Gastroesophageal sphincter (tissue), 4 donors: ENCODE data around the gene ST7. TPM values are rescaled to one million over a fixed set of nuclear protein-coding genes. Genes with fewer than 3 reads are reported as not detected.

Experiments
- ATAC-seq: fragments of 150-250 bp; one replicate; pipeline ENCODE4 v1.9.1; 2016; ENCODE audit warnings: mild to moderate bottlenecking, moderate library complexity
- H3K27ac ChIP-seq, 4 donors: fragments of 200-600 bp; sonication (generic) in 3 of 4; 1 replicate in 3 of 4; 2 replicates in 1 of 4; pipeline ENCODE4 v1.5.1; 2016 to 2019
- H3K27me3 ChIP-seq: fragments of 200-600 bp; sonication (generic); one replicate; pipeline ENCODE4 v1.5.1; 2019
- H3K36me3 ChIP-seq, 2 donors: fragments of 200-600 bp; sonication (generic); one replicate each; pipeline ENCODE4 v1.5.1; 2019; ENCODE audit warnings: control low read depth in 1 of 2
- H3K4me1 ChIP-seq, 3 donors: fragments of 200-600 bp; sonication (generic); 1 replicate in 2 of 3; 2 replicates in 1 of 3; pipeline ENCODE4 v1.5.1; 2016 to 2019; ENCODE audit warnings: control low read depth in 2 of 3
- H3K4me3 ChIP-seq, 2 donors: fragments of 200-600 bp; sonication (generic); one replicate each; pipeline ENCODE4 v1.5.1; 2019; ENCODE audit warnings: mild to moderate bottlenecking in 1 of 2, moderate library complexity in 1 of 2
- H3K9me3 ChIP-seq, 3 donors: fragments of 200-600 bp; sonication (generic); one replicate each; pipeline ENCODE4 v1.5.1; 2017 to 2019; ENCODE audit warnings: control low read depth in 2 of 3
- CTCF ChIP-seq, 4 experiments: fragments of 200-600 bp in 2 of 4; fragments of 450-650 bp in 2 of 4; sonication (generic) in 1 of 4; IDR thresholded peaks; one replicate each; pipeline ENCODE4 v1.5.1; 2017 to 2019; ENCODE audit warnings: antibody characterized with exemption in 4 of 4, mild to moderate bottlenecking in 2 of 4, moderate library complexity in 2 of 4
- EP300 ChIP-seq: sonication (generic); formaldehyde crosslinking; IDR thresholded peaks from one replicate; pipeline ENCODE4 v1.6.1; 2017; ENCODE audit warnings: antibody characterized with exemption, mild to moderate bottlenecking
- POLR2A ChIP-seq, 2 donors: fragments of 450-650 bp; IDR thresholded peaks; one replicate each; pipeline ENCODE4 v1.6.1; 2017; ENCODE audit warnings: antibody characterized with exemption in 2 of 2, mild to moderate bottlenecking in 2 of 2, moderate library complexity in 1 of 2
- POLR2AphosphoS5 ChIP-seq: sonication (generic); formaldehyde crosslinking; IDR thresholded peaks from one replicate; pipeline ENCODE4 v1.6.1; 2017; ENCODE audit warnings: antibody characterized with exemption
- WGBS, 2 donors: methylation state at CpG; one replicate each; pipeline ENCODE4 v1.1.5; 2018; ENCODE audit warnings: low coverage in 1 of 2; 5-methylcytosine and 5-hydroxymethylcytosine counted together
- total RNA-seq, 4 donors: library from RNA; depleted of rRNA; stranded (reverse); fragments of >200 nt; gene quantifications; one replicate each; pipeline ENCODE4 v1.1.0, GENCODE V29; 2016

The ST7 gene
- total RNA-seq, 4 donors from 2014 or later: 19.1 to 43.9 (median 24.2) TPM

- WGBS, 2 donors: 93 to 100% methylated on average over 2 of the region's 2 CpGs
These were observed 14.6 kb upstream of the ST7 start for GRCh38 chr7:116938678-116939077.

GRCh38 chr7:116940689-116941370 lies 12.5 kb upstream of the ST7 start:
- no peaks in the 10 kb centered on the region for H3K27me3 ChIP-seq
- H3K4me3 ChIP-seq: no peak overlapping the region
- no peaks in the 10 kb centered on the region for H3K9me3 ChIP-seq
- WGBS, 2 donors: 90% methylated on average over 6 to 7 of the region's 8 CpGs
- no peak overlapping the region for H3K27ac ChIP-seq
- ATAC-seq: no peak
- H3K4me1 ChIP-seq: peaks cover 0 to 6% (median 0%) of the 10 kb centered on the region in 3 donors
- no peaks in the 10 kb centered on the region for H3K36me3 ChIP-seq
- TF ChIP-seq POLR2AphosphoS5: no peak

More at GRCh38 chr7:116938678-116939077, 14.6 kb upstream of the ST7 start:
- H3K4me1 ChIP-seq: peaks cover 0 to 6% (median 0%) of the 10 kb centered on the region in 3 donors
- no peaks in the 10 kb centered on the region for H3K36me3 ChIP-seq
- no peaks in the 10 kb centered on the region for H3K9me3 ChIP-seq
- no peak overlapping the region for H3K27ac ChIP-seq
- no peak overlapping the region for H3K4me3 ChIP-seq
- ATAC-seq: no peak
- TF ChIP-seq CTCF (IDR thresholded peaks at IDR 0.05) (no peak), POLR2A (IDR thresholded peaks at IDR 0.05) (no peak), POLR2AphosphoS5 (no peak), EP300 (no peak)
- H3K27me3 ChIP-seq: peaks cover 4% of the 10 kb centered on the region

- H3K9me3 ChIP-seq: no peaks in the 10 kb centered on the region
- H3K4me3 ChIP-seq: no peak overlapping the region
- H3K4me1 ChIP-seq: peaks cover 0 to 6% (median 0%) of the 10 kb centered on the region in 3 donors
- no peaks in the 10 kb centered on the region for H3K36me3 ChIP-seq
- TF ChIP-seq POLR2A (IDR thresholded peaks at IDR 0.05) (no peak), POLR2AphosphoS5 (no peak), EP300 (no peak), CTCF (IDR thresholded peaks at IDR 0.05) (no peak)
- H3K27me3 ChIP-seq: no peaks in the 10 kb centered on the region
- H3K27ac ChIP-seq: no peak overlapping the region
- ATAC-seq: no peak
- WGBS, 2 donors: 57 to 76% methylated on average over 2 of the region's 2 CpGs
These were observed 10.8 kb upstream of the ST7 start for GRCh38 chr7:116942504-116942903.

GRCh38 chr7:116948934-116949333 lies 4.4 kb upstream of the ST7 start:
- Histone ChIP-seq H3K4me3 (no peak overlapping the region), H3K9me3 (no peaks in the 10 kb centered on the region), H3K4me1 (peaks cover 0 to 15% (median 0%) of the 10 kb centered on the region in 3 donors), H3K27ac (no peak overlapping the region), H3K36me3 (no peaks in the 10 kb centered on the region), H3K27me3 (no peaks in the 10 kb centered on the region)
- TF ChIP-seq EP300: no peak
- 52 to 67% methylated on average over 1 to 3 of the region's 3 CpGs for WGBS, 2 donors
- ATAC-seq: no peak

- Histone ChIP-seq H3K27me3 (no peaks in the 10 kb centered on the region), H3K9me3 (no peaks in the 10 kb centered on the region), H3K4me3 (no peak overlapping the region), H3K27ac (no peak overlapping the region), H3K4me1 (peaks cover 0 to 22% (median 3%) of the 10 kb centered on the region in 3 donors), H3K36me3 (no peaks in the 10 kb centered on the region)
- WGBS, 2 donors: 89 to 97% methylated on average over 2 to 6 of the region's 9 CpGs
- TF ChIP-seq EP300 (no peak), CTCF (IDR thresholded peaks at IDR 0.05) (no peak), POLR2AphosphoS5 (no peak), POLR2A (IDR thresholded peaks at IDR 0.05) (no peak)
- no peak for ATAC-seq
These were observed 3.1 kb upstream of the ST7 start for GRCh38 chr7:116949941-116950801.
